HG03342 (cell line): Measurements from ENCODE around the gene KRTAP21-2.
"Not testable (repeated sequence)": the region's sequence is repeated elsewhere in the genome, so short reads cannot be mapped to it uniquely, and the experiment has no call there.

Experiments
- ATAC-seq: cut with Tn5 transposase; IDR thresholded peaks from one replicate; pipeline ENCODE4 v1.9.1; 2021; ENCODE audit warnings: mild to moderate bottlenecking, moderate library complexity; ENCODE audit not compliant: unreplicated experiment

KRTAP21-2 gene

DNA sequence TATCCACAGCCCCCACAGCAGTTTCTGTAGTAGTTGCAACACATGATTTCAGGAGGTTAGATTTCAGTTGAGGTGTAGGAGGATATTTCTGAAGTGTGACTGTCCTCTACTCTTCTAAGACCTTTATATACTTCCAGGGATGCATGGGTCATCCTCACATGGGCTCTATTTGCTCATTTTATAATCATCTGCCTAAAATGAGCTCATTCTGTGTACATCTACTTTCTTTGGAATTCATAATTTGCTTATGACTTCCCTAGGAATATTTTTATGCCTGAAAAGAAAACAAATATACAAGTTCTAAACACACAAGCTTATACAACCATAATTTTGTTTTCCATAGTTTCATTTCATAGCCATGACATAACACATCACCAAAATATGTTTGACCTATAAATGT lies at the start of gene KRTAP21-2:
Gene KRTAP21-2, minus strand, starts transcription at position 101 of the 400 bp plus-strand sequence. Its CDS starts 57 bp downstream, at position 44.
- ATAC-seq: no peak

- ATAC-seq: no peak
Observed at GRCh38 chr21:30793581-30794314, 46.7 kb upstream of the KRTAP21-2 start.

- no peak for ATAC-seq
Observed at GRCh38 chr21:30779249-30779648, 32.2 kb upstream of the KRTAP21-2 start.

- no peak for ATAC-seq
Observed at GRCh38 chr21:30769724-30770431, 22.8 kb upstream of the KRTAP21-2 start.

DNA sequence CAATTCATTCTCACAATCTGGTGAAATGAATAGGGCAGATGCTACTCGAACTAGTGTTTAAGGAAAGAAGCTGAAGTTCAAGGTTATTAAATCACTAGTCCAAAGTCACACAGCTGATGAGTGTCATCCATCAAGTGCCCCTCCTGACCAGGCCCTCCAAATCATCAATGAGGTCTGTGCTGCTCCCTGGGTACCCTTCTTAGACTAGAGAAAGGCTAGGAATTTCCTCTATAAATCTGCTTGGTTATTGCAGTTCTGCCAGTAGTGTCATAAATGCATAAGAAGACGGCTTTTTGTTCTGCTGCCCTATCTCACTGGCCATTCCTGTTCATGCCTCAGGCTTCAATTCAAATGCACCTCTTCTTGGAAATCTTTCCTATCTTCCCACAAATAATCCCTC lies 13.7 kb upstream of the KRTAP21-2 start:
- no peak for ATAC-seq

GRCh38 chr21:30758306-30758705 lies 11.2 kb upstream of the KRTAP21-2 start:
- no peak for ATAC-seq

DNA sequence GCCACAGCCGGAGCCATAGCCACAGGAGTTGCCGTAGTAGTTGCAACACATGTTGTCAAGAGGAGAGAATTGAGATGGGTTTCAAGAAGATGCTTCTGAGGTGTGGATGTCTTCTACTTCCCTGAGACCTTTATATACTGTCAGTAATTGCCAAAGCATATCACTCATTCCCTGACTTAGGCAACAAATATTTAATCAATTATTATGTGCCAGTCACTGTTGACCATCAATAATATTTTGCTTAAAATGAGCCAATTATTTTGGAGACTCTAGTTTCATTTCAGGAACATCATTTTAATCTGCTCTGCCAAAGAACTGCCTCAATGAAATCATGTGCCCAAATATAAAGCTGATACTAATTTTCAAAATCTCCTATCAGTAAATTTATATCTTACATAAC lies 8.3 kb upstream of the KRTAP21-2 start, which contains the start of gene KRTAP21-1:
Gene KRTAP21-1, minus strand, starts transcription at position 101 of the 400 bp plus-strand sequence. Its CDS starts 50 bp downstream, at position 51.
- not testable (repeated sequence) for ATAC-seq

DNA sequence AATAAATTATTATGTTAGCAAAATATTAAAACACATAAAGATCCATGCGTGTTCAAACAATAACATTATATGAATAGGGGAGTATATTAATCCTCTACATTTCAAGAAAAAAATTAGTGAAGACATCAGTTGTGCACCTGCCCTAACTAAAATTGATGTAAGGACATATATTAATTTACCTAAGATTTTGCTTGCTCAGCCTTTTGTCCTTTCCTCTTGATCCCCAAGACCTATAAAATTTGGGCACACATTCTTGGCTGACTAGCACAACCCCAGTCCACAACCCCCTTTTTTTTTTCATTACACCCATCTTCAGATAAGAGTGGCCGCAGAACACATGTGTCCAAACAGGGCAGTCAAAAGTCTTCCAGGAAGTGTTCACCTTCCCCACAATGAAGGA lies 6.6 kb downstream of the KRTAP21-2 start:
- ATAC-seq: no peak

- ATAC-seq: no peak
Observed at GRCh38 chr21:30733026-30733425, 14.0 kb downstream of the KRTAP21-2 start.

DNA sequence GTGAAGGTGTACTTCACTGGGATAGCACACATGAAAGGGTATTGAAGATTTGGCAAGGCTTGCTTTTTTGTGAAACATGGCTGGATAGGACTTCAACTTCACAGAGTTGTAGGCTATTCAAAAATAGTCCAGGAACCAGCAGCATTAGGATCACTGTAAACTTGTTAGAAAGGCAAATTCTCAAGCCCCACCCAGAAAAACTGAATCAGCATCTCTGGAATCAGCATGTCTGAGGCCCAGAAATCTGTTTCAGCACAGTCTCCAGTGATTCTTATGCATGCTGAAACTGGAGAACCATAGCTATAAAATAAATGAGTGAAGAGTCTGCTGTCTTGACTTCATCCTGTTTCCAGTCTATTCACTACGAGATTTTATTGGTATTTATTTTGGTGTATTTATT lies 20.3 kb downstream of the KRTAP21-2 start:
- ATAC-seq: no peak

DNA sequence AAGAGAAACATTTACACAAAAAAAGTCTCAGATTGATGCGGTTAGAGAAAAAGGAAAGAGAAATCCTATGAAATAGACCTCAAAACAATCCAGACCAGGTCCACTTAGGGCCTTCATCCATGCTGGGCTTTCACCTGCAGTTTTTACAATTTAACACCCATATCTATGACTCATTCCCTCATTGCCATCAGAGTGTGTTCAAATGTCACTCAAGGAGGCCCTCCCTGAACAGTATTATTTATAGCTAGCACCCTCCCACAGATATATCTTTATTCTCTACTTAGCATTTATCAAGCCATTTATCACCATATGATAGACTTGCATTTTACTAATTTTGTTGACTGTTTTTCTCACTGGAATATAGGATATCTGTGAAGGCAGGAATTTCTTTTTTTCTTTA lies 27.7 kb downstream of the KRTAP21-2 start:
- no peak for ATAC-seq

- ATAC-seq: no peak
Observed at GRCh38 chr21:30718239-30718909, 28.7 kb downstream of the KRTAP21-2 start, which contains the start of gene KRTAP21-3. TSS of gene KRTAP21-3 (minus strand) at chr21:30718777. CDS start at chr21:30718759, 18 bp downstream.

DNA sequence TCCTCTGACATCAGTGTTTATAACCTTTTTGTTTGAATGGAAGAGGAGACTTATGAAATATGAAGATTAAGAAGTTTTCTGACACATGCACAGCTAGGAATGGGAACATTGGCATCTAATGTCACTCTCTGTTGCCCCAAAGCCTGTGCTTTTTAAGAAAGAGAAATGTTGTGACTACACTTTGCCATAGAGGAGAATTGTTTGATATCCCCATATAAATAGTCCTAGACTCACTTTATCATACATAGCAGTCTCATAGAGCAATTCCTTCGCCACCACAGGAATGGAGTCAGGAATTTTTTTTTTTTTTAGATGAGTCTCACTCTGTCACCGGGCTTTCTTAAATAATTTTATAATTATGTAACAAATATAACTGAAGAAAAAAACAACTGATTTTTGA lies 30.0 kb downstream of the KRTAP21-2 start:
- no peak for ATAC-seq

DNA sequence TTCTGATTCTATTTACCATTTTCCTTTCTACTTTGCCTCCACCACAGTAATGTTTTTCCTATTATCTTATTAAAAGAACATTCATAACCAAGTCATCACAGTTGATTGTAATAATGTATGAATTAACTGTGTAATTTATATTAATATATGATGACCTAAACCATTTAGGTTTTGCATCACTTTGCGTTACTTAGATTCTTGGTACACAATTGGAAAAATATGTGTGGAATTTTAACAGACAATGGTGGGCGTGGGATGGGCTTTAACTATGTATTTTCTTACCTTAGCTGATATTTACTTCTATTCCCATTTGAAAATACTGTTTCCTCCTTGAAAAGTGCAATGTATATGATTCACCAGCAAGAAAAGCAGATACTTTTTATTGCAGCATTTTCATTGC lies 32.1 kb downstream of the KRTAP21-2 start:
- no peak for ATAC-seq

GRCh38 chr21:30714456-30714855 lies 32.6 kb downstream of the KRTAP21-2 start:
- no peak for ATAC-seq

DNA sequence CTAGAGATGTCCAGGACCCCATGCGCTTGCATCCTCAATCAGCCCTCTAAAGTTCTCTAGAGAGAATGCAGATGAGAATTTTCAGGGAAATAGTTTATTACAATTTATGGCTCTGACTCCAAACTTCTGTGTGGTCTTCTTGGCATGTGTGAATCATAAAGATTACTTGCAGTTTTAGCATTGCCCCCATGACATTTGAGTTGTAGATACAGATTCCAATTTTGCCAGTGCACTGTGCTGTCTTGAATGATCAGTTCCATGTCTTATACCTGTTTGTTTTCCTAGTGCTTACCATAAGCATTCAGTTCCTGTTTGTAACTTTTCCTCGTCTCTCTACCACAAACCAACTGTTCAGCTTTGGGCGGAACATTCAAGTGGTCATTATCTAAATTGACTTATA lies 33.3 kb downstream of the KRTAP21-2 start:
- ATAC-seq: no peak

GRCh38 chr21:30710499-30710898 lies 36.6 kb downstream of the KRTAP21-2 start:
- ATAC-seq: no peak

DNA sequence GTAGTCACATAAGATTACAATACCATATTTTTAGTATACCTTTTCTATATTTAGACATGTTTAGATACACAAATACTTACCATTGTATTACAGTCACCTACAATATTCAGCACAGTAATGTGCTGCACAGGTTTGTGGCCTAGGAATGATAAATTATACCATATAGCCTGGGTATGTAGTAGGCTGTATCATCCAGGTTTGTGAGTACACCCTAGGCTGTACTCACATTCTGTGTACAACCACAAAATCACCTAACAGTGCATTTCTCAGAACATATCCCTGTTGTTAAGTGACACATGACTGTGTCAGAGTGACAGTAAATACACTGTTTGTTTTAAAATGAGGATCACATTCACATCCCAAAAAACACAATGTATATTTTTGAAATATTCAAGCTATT lies 39.6 kb downstream of the KRTAP21-2 start:
- no peak for ATAC-seq
